Mesenteric fat pad (tissue), 1 donor: ENCODE data around the gene MICAL1. TPM values are rescaled to one million over a fixed set of nuclear protein-coding genes. Genes with fewer than 3 reads are reported as not detected.
"Not testable (repeated sequence)": the region's sequence is repeated elsewhere in the genome, so short reads cannot be mapped to it uniquely, and the experiment has no call there.

Source experiments
- DNase-seq: peaks from one replicate; pipeline ENCODE4 v3.0.0-alpha.2; 2020; ENCODE audit warnings: low spot score
- total RNA-seq: library from RNA; stranded (reverse); fragmentation: NEBNext Ultra II Directional; extraction: Animal tissue kit (Norgen Biotek cat#: 25700); gene quantifications from one replicate; pipeline ENCODE4 v1.2.1, GENCODE V29; 2021
- donor health status: DM: yes; HTN: yes; CAD: no.

The MICAL1 gene
- total RNA-seq, 1 donor from 2014 or later: 24.6 TPM

DNA sequence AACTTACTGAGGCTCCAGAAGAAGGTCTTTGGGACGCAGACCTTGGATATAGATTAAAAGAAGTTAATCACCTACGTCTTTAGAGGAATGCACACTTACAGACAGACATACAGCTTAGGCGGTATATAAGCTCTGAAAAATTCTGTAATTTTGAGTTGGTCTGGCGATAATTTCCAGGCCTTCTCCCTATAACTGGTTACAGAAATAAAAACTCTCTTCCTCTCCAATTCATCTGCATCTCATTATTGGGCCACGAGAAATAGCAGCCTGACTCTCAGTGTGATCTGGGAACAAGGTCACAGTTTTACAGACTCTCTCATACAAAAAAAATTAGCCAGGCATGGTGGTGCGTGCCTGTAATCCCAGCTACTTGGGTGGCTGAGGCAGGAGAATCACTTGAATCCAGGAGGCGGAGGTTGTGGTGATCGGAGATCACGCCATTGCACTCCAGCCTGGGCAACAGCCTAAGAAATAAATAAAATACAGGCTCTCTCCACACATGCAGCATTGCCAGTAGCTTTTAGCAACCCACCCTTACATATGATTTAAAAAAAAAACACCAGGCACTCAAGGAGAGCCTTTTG, 22.7 kb upstream of the MICAL1 start:
- DNase-seq: no peak

DNA sequence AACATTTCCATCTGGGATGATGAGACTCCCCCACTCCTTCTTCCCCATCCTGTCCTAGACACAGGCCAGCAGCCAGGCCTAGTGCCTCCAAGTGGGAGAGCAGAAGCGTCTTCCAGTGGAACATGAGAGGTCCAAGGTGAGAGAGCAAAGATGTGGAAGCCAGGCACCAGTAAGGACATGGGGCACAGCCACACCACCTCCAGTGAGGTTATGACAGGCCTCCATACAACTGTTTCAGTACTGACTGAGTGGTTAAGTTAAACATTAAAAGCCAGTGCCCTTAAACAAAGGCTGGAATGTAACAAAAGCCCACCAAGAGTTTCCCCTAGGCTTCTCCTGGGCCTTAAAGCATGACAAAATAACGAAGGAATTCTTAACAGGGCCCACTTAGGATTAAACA, 22.2 kb upstream of the MICAL1 start:
- DNase-seq: no peak

DNA sequence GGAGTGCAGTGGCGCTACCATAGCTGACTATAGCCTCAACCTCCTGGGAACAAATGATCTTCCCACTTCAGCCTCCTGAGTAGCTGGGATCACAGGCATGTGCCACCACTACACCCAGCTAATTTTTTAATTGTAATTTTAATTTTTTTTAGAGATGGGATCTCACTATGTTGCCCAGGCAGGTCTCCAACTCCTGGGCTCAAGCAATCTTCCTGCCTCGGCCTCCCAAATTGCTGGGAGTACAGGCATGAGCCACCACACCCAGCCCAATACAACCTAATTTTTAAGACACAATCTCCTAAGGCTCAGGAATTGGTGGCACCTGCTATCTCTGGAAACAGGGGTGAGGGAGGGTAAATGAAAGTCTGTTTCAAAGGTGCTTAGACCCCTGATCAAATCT, 21.6 kb upstream of the MICAL1 start:
- no peak for DNase-seq

DNA sequence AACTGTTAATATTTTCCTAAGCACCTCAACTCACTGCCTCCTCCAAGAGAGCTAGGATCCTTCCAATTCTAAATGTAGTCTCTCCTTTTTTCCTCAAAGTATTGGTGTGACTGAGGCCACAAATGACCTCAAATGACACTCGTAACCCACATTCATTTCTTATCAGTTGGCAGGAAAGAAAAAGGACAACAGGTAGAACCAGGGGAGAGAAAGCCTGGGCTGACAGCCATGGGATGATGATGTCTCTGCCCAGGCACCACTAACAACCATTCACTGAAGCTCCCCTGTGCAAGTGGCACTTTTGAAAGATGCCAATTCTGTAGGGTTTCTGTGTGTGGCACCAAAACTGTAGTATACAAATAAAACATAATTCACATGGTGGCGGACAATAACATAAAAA, 20.1 kb upstream of the MICAL1 start:
- no peak for DNase-seq

DNA sequence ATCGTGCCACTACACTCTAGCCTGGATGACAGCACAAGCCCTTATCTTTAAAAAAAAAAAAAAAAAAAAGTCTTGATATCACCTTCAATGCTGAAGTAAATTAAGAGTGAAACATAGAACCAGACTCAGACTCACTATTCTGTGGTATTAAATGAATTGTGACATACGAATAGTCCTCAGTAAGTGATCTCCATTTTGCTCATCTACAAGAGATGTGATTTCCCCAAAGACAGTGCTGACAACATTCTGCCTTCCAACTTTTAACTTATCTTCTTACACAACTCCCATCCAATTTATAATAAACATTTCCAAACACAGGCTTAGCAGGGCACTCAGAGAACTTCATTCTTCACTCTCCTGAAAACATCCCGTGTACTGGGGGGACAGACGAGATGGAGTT, 19.4 kb upstream of the MICAL1 start:
- no peak for DNase-seq

DNA sequence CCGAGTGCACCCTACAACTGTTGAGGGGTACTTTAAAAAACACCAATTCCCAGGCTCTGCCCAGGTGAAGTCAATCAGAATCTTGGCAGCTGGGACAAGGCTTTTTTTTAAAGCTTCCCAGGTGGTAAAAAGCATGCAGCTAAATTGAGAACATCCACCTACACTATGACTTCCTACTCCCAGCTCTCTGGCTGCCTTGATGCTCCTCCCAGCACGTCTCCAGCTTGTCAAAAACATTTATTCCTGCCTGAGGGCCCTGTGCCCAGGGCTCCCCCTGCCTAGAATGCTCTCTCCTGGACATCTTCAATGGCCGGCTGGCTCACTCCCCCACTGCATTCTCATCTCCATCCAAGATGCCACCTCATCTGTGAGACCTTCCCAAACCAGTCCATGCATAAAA, 17.5 kb upstream of the MICAL1 start:
- no peak for DNase-seq

DNA sequence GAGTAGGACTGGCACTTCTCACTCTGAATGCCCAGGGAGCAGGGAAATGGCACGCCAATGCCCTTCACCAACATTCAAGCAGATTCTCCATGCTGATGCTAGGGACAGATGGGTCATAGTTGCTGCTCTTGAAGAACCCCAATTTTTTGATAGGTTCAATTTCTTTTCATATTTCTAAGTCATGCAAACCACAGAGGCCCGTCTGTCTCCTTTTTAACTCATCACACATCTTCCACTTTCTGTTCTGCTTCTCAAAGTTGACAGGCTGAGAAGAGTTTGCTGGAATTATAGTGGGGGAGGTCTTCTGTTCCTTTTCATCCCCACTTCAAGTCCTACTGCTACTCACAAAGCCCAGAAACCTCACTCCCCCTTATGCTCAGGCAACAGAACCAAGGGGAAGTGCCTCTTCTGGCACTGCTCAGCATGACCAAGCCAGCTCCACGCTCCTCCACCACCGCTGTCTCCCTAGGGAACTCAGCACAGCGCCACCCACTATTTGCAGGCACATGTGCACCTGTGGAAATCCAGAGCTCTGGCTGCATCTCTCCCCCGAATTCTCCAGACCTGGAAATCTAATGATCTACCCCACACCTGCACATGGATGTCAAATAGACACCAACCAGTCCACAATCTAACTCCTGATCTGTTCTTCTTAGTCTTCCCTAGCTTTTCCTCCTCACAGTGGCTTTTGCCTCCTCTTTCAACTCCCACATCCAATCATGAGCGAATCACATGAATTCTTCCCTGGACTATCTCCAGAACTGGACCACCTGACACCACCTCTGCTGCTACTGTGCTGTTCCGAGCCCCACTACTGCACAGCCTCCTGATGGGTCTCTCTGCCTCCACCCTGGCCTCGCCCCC, 16.8 kb upstream of the MICAL1 start:
- DNase-seq: no peak

DNA sequence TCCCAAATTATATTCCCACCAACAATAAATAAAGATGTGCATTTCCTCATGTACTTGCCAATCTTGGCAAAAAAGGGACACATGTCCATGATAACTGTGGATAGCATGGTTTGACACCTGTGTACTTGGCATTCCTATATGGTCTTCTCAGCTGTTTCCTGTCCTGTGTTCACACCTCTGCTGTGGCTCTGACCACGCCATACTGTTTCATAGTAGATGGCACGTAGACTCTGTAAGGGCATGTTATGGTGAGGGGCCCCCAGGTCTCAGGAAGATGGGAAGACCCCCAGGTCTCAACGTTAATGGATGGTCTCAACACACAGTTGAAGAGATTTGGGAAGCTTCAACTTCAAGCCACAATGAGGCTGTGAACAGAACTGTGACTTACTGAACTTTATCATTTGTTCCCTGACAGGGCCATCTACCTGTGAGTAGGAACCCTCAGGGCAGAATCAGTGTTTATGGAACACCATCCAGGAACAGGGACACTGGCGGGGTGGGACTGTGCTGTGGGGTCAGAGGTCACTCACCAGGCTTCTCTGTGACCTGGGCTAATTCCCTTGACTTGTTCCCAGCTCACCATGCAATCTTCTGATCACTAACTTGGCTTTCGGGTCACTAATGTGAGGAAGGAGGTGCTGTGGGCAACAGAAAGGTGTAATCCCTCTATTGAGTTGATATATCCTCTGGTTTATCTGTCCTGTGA, 15.7 kb upstream of the MICAL1 start:
- DNase-seq: no peak

DNA sequence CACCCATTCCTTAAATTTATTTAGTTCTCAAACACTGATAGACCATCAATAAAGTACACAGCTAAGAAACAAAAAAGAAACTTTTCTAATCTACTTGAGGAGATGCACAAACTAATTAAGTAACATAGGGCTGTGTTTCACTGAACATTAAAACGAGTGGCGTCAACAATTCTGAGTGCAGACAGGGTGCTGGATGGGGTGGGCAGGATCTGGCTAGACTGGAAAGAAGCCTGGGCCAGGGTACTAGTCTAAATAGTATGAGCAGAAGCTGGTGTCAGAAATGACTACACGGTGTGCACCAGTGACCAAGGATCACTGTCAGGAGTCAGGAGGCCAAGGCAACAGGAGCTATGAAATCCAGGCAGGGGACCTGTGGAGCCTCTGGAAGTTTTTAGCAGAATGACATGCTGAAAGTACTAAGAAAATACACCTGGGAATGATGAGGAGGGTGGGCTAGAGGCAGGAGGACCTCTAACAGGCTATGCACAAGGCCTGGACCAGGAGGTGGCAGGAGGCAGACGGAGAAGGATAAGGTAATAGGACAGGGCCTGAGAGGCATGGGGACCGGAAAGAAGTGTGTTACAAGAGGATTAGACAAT, 14.1 kb upstream of the MICAL1 start:
- DNase-seq: no peak

DNA sequence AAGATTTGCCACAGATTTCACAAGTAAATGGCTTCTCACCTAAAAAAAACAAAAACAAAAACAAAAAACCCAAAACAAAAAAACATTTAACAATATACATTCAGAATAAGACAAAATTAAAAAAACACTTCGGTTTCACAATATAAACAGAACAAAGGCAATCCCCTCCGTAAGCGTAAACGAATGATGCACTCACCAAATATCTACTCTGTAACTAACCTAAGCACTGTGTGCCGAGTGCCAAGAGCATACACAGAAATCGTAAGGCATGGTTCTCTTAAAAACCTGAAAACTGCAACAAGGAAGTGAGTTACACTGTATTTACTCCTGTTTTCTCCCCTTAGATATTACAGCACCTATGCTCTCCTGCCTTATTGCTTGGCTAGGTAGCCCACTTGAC, 12.1 kb upstream of the MICAL1 start:
- DNase-seq: no peak

DNA sequence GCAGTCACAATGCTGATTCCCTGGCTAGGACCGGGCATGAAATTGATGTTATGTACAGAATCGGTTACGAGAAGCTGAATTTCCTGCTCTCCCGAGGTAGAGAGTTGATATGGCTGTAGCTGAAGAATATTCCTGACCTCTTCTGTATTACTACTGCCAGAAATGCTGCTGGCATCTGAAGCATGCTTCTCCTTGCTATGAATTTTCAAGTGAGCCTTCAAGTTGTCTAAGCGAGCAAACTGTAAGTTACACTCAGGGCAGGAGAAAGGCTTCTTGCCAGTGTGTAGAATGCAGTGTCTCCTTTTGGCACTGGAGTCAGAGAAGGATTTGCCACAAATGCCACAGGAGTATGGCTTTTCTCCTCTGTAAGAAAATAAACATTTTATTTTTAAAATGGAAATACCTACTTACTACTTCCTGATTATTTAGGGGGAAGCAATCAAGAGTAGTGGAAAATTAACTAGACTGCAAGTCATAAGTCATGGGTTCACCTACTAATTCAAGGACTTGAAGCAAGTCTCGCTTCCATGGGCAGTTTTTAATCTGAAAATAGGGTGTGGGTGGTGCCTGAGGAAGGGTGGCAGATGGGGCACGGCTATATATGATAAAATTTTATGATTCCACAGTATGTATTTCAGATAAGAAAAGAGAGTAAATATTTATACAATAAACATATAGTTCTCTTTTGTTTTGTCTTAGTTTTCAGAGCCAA, 10.8 kb upstream of the MICAL1 start:
- DNase-seq: no peak

DNA sequence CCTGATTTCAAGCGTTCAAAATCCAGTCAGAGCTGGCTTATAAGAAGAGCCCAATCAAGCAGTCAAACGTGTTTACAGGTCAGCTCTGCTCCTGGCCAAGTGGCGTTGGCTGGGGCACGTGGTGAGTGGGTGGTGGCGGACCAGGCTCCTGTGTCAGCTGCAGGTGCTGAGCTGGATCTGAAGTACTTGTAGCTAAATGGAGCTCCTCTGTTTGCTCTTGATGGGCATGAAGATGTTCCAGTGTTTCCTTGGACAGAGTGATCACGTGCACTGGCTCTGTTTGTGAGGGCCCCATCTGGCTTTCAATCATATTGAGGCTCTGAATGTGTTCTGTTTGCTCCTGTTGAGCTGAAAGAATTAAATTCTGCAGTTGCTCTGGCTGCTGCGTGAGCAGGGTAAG, 10.2 kb upstream of the MICAL1 start:
- DNase-seq: no peak

DNA sequence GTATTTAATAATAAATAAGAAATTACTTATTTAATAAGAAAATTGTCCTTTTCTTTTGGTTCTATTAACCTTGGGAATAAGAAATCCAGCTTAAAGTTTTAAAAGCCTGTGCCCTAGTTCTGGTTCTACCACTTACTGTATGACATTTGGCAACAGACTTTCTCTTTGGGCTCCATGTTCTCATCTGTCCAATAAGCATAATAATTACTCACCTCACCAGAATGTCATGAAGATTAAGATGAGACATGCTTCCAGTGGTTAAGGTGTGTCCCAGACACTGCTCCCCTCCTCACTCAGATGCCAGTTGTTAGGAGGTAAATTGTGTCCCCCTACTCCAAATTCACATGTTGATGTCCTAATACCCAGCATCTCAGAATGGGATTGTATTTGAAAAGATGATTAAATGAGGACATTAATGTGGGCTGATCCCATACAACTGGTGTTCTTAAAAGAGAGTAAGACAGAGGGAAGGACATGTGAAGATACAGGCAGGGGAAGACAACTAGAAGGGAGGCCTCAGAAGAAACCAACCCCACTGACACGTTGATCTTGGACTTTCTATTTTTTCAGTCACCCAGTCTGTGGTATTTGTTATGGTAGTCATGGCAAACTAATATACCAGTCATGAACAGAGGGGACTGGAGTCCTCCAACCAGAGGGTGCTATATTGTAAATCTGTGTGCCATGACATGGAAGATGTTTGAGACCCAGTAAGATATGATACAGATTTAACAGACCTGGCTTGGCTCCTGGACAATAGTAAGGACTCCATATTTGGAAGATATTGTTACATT, 6.4 kb upstream of the MICAL1 start:
- no peak for DNase-seq

DNA sequence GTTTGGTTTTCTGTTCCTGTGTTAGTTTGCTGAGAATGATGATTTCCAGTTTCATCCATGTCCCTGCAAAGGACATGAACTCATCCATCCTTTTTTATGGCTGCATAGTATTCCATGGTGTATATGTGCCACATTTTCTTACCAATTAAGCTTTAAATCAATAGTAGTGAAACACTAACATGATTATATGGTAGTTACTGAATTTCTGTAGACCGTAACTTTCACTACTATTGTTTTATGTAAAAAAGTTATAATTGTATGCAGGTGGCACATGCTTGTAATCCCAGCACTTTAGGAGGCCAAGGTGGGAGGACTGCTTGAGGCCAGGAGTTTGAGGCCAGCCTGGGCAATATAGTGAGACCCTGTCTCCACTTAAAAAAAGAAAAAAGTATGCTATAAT, 5.6 kb upstream of the MICAL1 start:
- not testable (repeated sequence) for DNase-seq

DNA sequence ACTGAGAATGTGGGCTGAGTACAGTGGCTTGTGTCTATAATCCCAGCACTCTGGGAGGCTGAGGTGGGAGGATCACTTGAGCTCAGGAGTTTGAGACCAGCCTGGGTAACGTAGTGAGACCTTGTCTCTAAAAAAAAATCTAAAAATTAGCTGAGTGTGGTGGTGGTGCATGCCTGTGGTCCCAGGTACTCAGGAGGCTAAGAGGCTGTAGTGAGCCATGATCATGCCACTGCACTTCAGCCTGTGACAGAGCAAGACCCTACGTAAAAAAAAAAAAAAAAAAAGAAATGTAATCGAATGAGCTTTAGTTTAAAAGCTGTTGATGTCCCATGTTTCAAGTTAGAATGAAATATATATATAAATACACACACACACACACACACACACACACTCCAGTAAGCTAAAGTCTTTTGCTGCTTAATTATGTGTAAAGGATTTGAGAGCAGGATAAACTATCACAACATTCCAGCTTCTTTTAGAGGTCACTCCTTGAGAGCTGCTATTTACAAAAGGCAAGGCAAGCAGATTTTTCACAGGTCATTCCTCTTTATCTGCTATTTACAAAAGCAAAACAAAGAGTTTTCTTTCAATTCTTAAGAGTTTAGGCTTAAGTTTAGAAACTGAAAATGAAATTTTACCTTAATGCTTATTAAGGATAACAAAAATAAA, 4.7 kb upstream of the MICAL1 start:
- DNase-seq: no peak

DNA sequence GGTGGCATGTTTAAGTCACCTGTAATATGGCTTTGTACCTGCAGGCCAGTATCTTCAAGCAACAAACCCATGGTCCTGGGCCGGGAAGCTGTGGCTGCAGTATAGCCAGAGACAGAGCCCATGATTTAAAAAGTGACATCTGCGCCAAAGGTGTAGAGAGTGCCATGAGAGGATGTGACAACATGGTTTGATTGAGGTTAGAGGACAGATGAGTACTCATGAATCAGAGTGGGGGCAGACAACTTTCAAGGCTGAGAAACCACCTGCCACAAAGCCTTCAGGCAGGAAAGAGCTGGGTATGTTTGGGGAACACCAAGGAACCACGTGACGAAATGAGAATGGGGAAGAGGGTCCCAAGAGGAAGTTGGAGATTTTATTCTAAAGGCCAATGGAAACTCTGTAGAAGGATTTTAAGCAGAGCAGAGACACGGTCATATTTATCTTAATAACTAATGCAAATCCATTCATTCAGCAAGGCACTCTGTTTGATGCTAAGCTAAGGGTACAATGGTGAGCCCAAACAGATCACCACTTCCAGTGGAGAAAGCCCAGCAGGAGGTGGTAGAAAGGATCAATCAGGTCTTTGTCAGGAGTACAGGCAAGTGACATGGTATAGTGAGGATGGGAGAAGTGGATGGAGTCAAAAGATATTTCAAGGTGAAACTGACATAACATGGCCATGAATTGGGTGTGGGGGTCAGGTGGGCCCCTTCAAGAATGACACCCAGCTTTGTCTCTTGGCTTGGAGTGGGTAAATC, 3.4 kb upstream of the MICAL1 start:
- no peak for DNase-seq

DNA sequence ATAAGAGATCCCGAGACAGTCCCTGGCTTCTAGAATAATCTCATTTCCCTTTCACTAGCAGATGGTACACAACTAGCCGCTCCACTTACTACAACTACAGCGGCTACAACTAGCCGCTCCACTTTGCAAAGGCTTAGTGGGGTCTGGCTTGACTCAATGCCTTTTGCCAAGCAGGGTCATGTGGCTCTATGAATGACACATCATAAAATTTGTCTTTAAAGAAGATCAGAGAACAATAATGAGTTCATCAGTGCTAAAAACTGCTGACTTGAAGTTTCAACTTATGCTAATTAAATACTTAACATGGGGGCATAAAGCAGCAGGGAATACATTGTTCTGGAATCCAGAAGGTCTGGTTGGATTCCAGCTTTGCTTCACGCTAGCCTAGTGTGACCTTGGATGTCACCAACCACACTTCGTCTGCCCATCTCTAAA, 2.0 kb upstream of the MICAL1 start:
- DNase-seq: no peak

DNA sequence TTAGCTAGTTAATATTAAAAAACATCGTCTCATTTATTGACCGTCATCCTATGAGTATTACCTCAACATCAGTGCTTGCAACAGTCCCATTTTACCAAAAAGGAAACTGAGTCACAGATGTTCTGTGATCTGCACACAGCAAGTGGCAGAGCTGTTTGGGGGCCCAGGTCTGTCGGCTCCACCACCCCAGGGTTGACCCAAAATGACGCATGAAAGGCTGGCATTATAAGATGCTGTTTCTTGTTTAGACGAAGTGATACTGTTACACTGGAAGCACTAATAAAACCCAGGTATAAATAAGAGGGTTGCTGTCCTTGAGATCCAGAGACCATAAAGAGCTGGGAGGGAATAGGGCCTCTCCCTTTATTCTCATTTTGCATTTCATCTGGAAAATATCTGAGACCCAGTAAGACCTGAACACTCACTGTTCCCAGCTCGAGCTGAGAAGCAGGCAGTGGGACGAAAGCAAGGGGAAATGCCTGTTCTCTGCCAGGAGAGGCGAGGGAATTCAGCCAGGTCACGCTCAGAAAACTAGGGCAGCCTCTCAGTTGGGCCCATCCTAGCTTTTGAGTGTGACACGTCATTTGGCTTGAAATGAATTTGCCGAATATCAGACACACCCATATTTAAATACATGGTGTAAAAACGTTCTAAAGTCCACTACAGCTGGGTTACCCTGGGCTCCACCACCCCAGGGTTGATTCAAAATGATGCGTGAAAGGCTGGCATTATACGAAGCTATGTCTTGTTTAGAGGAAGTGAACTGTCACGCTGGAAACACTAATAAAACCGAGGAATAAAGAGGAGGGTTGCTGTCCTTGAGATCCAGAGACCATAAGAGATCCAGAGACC, 1.4 kb upstream of the MICAL1 start:
- DNase-seq: no peak
